Activated CD8-positive, alpha-beta T cell treated with anti-CD3 and anti-CD28 coated beads, Interleukin-2, amount 10 ng/mL, durations not matched to agents 7 days and 5 days (primary cell): ENCODE measurements around the gene NFILZ. TPM values are rescaled to one million over a fixed set of nuclear protein-coding genes. Genes with fewer than 3 reads are reported as not detected.

ENCODE experiments used
- ATAC-seq: fragments of 150-1000 bp; cut with Tn5 transposase; one replicate; pipeline ENCODE4 v1.10.0; 2021; ENCODE audit warnings: moderate library complexity
- CTCF ChIA-PET: fragments of 350-600 bp; sonication (Branson Sonifier 250); formaldehyde crosslinking; loops from one replicate; lab custom pipeline; 2021; ENCODE audit warnings: antibody characterized with exemption; lab: Charles Lee
- POLR2A ChIA-PET: fragments of 350-600 bp; sonication (Branson Sonifier 250); formaldehyde crosslinking; loops from one replicate; lab custom pipeline; 2021; ENCODE audit warnings: antibody characterized with exemption; lab: Charles Lee
- DNase-seq: peaks from one replicate; pipeline ENCODE4 v3.0.0-alpha.2; 2020
- H3K27ac Mint-ChIP-seq: one replicate; pipeline ENCODE4 v1.8.0; 2021; ENCODE audit warnings: mild to moderate bottlenecking, mixed read lengths
- H3K27me3 Mint-ChIP-seq: one replicate; pipeline ENCODE4 v1.8.0; 2021; ENCODE audit warnings: low read depth, mixed read lengths
- H3K36me3 Mint-ChIP-seq: one replicate; pipeline ENCODE4 v1.8.0; 2021; ENCODE audit warnings: low read depth, mixed read lengths
- H3K4me1 Mint-ChIP-seq: one replicate; pipeline ENCODE4 v1.8.0; 2021; ENCODE audit warnings: low read depth, mixed read lengths
- H3K4me3 Mint-ChIP-seq: one replicate; pipeline ENCODE4 v1.8.0; 2021; ENCODE audit warnings: mild to moderate bottlenecking, mixed read lengths
- H3K9me3 Mint-ChIP-seq: one replicate; pipeline ENCODE4 v1.8.0; 2022; ENCODE audit warnings: mixed read lengths; ENCODE audit not compliant: insufficient read depth
- total RNA-seq, 2 experiments: library from RNA; stranded (reverse); gene quantifications; one replicate each; pipeline ENCODE4 v1.2.3, GENCODE V29; 2021

NFILZ gene
- total RNA-seq, 2 experiments from 2014 or later = not detected

GRCh38 chr19:8654591-8655339 is 24.3 kb downstream of the NFILZ start:
- Mint-ChIP-seq H3K4me3 (peak overlapping the region; percentile 55), H3K9me3 (no peaks in the 10 kb centered on the region), H3K27ac (peak overlapping the region; percentile 66), H3K27me3 (peaks cover 24% of the 10 kb centered on the region), H3K4me1 (peaks cover 32% of the 10 kb centered on the region), H3K36me3 (no peaks in the 10 kb centered on the region)
- ATAC-seq (peak; percentile 70), DNase-seq (peak; percentile 80)
- ChIA-PET CTCF (interaction anchor here (0.5 to 6.3 kb wide), 16 partner anchors 8 to 442 kb away, joined by 3 to 129 read pairs (median 4); partner anchors contain the start of genes ACTL9 and MYO1F), POLR2A (interaction anchor here (2.9 kb wide), 1 partner anchor 39 kb away, joined by 9 read pairs; no protein-coding TSS in a partner anchor)

- H3K36me3 Mint-ChIP-seq = no peaks in the 10 kb centered on the region
- H3K27me3 Mint-ChIP-seq = peaks cover 24% of the 10 kb centered on the region
- DNase-seq = peak; percentile 67
- ChIA-PET POLR2A (interaction anchor here (2.9 kb wide), 1 partner anchor 39 kb away, joined by 9 read pairs; no protein-coding TSS in a partner anchor), CTCF (interaction anchor here (1.0 to 6.3 kb wide), 11 partner anchors 8 to 77 kb away, joined by 3 to 129 read pairs (median 7); partner anchors contain the start of genes ACTL9 and MYO1F)
- ATAC-seq = peak; percentile 79
- no peaks in the 10 kb centered on the region for H3K9me3 Mint-ChIP-seq
- H3K27ac Mint-ChIP-seq = peak overlapping the region; percentile 73
- H3K4me3 Mint-ChIP-seq = peak overlapping the region; percentile 30
- peaks cover 26% of the 10 kb centered on the region for H3K4me1 Mint-ChIP-seq
Measured at GRCh38 chr19:8655340-8655709, 24.9 kb downstream of the NFILZ start.

- peak overlapping the region; percentile 8 for H3K27ac Mint-ChIP-seq
- no peak overlapping the region for H3K4me3 Mint-ChIP-seq
- peaks cover 28% of the 10 kb centered on the region for H3K27me3 Mint-ChIP-seq
- H3K36me3 Mint-ChIP-seq = no peaks in the 10 kb centered on the region
- H3K9me3 Mint-ChIP-seq = no peaks in the 10 kb centered on the region
- POLR2A ChIA-PET = no interaction called here
- ATAC-seq (no peak), DNase-seq (no peak)
- peaks cover 38% of the 10 kb centered on the region for H3K4me1 Mint-ChIP-seq
- CTCF ChIA-PET = interaction anchor here (6.3 kb wide), 1 partner anchor 35 kb away, joined by 129 read pairs; no protein-coding TSS in a partner anchor
Measured at GRCh38 chr19:8657869-8658268, 27.4 kb downstream of the NFILZ start.

GRCh38 chr19:8659905-8660304 is 29.5 kb downstream of the NFILZ start:
- Mint-ChIP-seq H3K36me3 (no peaks in the 10 kb centered on the region), H3K27me3 (peaks cover 21% of the 10 kb centered on the region), H3K9me3 (no peaks in the 10 kb centered on the region), H3K4me3 (no peak overlapping the region), H3K27ac (no peak overlapping the region), H3K4me1 (peaks cover 54% of the 10 kb centered on the region)
- ATAC-seq (no peak), DNase-seq (no peak)
- ChIA-PET POLR2A (no interaction called here), CTCF (interaction anchor here (1.2 kb wide), 1 partner anchor 34 kb away, joined by 3 read pairs; no protein-coding TSS in a partner anchor)

GRCh38 chr19:8662263-8662662 is 31.8 kb downstream of the NFILZ start:
- no peak for DNase-seq
- no peak for ATAC-seq
- Mint-ChIP-seq H3K9me3 (no peaks in the 10 kb centered on the region), H3K4me1 (peaks cover 60% of the 10 kb centered on the region), H3K27ac (peak overlapping the region; percentile 12), H3K36me3 (no peaks in the 10 kb centered on the region), H3K27me3 (peaks cover 12% of the 10 kb centered on the region), H3K4me3 (no peak overlapping the region)
- CTCF ChIA-PET = interaction anchor here (0.7 kb wide), 1 partner anchor 8 kb away, joined by 3 read pairs; no protein-coding TSS in a partner anchor
- POLR2A ChIA-PET = no interaction called here

- H3K4me3 Mint-ChIP-seq = peak overlapping the region; percentile 38
Measured at GRCh38 chr19:8663920-8664670, 33.7 kb downstream of the NFILZ start.

GRCh38 chr19:8664671-8665057 is 34.2 kb downstream of the NFILZ start:
- H3K36me3 Mint-ChIP-seq = peaks cover 6% of the 10 kb centered on the region
- H3K9me3 Mint-ChIP-seq = no peaks in the 10 kb centered on the region
- peak overlapping the region; percentile 78 for H3K27ac Mint-ChIP-seq
- H3K4me3 Mint-ChIP-seq = no peak overlapping the region
- no peak for DNase-seq
- peaks cover 6% of the 10 kb centered on the region for H3K27me3 Mint-ChIP-seq
- POLR2A ChIA-PET = no interaction called here
- CTCF ChIA-PET = interaction anchor here (1.1 to 2.2 kb wide), 3 partner anchors 10 to 311 kb away, joined by 4 to 12 read pairs (median 4); no protein-coding TSS in a partner anchor
- peaks cover 72% of the 10 kb centered on the region for H3K4me1 Mint-ChIP-seq
- ATAC-seq = no peak

More at GRCh38 chr19:8663920-8664670, 33.7 kb downstream of the NFILZ start:
- DNase-seq = peak; percentile 70
- ChIA-PET CTCF (interaction anchor here (0.7 to 2.2 kb wide), 4 partner anchors 9 to 30 kb away, joined by 4 to 12 read pairs (median 4); no protein-coding TSS in a partner anchor), POLR2A (no interaction called here)
- H3K4me1 Mint-ChIP-seq = peaks cover 70% of the 10 kb centered on the region
- H3K27ac Mint-ChIP-seq = peak overlapping the region; percentile 83
- peaks cover 10% of the 10 kb centered on the region for H3K27me3 Mint-ChIP-seq
- H3K9me3 Mint-ChIP-seq = no peaks in the 10 kb centered on the region
- peak; percentile 31 for ATAC-seq
- peaks cover 6% of the 10 kb centered on the region for H3K36me3 Mint-ChIP-seq

GRCh38 chr19:8665468-8666213 is 35.2 kb downstream of the NFILZ start:
- Mint-ChIP-seq H3K9me3 (no peaks in the 10 kb centered on the region), H3K4me1 (peaks cover 81% of the 10 kb centered on the region), H3K4me3 (peak overlapping the region; percentile 42), H3K27me3 (peaks cover 6% of the 10 kb centered on the region), H3K36me3 (peaks cover 6% of the 10 kb centered on the region), H3K27ac (peak overlapping the region; percentile 78)
- ATAC-seq = peak; percentile 48
- POLR2A ChIA-PET = no interaction called here
- CTCF ChIA-PET = interaction anchor here (1.5 to 4.4 kb wide), 3 partner anchors 11 to 312 kb away, joined by 4 to 27 read pairs (median 12); no protein-coding TSS in a partner anchor
- peak; percentile 61 for DNase-seq

- CTCF ChIA-PET = interaction anchor here (3.2 to 4.4 kb wide), 2 partner anchors 12 to 27 kb away, joined by 17 to 27 read pairs; no protein-coding TSS in a partner anchor
- POLR2A ChIA-PET = no interaction called here
- H3K4me3 Mint-ChIP-seq = peak overlapping the region; percentile 25
- ATAC-seq (no peak), DNase-seq (no peak)
- H3K36me3 Mint-ChIP-seq = peaks cover 6% of the 10 kb centered on the region
- H3K27ac Mint-ChIP-seq = peak overlapping the region; percentile 78
- H3K27me3 Mint-ChIP-seq = peaks cover 4% of the 10 kb centered on the region
- no peaks in the 10 kb centered on the region for H3K9me3 Mint-ChIP-seq
- H3K4me1 Mint-ChIP-seq = peaks cover 88% of the 10 kb centered on the region
Measured at GRCh38 chr19:8666814-8667405, 36.5 kb downstream of the NFILZ start.

GRCh38 chr19:8673276-8673891 is 43.0 kb downstream of the NFILZ start:
- ChIA-PET CTCF (interaction anchor here (1.0 to 1.5 kb wide), 2 partner anchors 19 to 21 kb away, joined by 4 read pairs; no protein-coding TSS in a partner anchor), POLR2A (no interaction called here)
- Mint-ChIP-seq H3K9me3 (no peaks in the 10 kb centered on the region), H3K27ac (no peak overlapping the region), H3K4me3 (no peak overlapping the region), H3K36me3 (peaks cover 3% of the 10 kb centered on the region), H3K4me1 (peaks cover 64% of the 10 kb centered on the region), H3K27me3 (peaks cover 19% of the 10 kb centered on the region)
- DNase-seq (no peak), ATAC-seq (no peak)
